ENCODE measurements around the gene PIAS1.
"Not testable (repeated sequence)": the region's sequence is repeated elsewhere in the genome, so short reads cannot be mapped to it uniquely, and the experiment has no call there.

The PIAS1 gene

DNA sequence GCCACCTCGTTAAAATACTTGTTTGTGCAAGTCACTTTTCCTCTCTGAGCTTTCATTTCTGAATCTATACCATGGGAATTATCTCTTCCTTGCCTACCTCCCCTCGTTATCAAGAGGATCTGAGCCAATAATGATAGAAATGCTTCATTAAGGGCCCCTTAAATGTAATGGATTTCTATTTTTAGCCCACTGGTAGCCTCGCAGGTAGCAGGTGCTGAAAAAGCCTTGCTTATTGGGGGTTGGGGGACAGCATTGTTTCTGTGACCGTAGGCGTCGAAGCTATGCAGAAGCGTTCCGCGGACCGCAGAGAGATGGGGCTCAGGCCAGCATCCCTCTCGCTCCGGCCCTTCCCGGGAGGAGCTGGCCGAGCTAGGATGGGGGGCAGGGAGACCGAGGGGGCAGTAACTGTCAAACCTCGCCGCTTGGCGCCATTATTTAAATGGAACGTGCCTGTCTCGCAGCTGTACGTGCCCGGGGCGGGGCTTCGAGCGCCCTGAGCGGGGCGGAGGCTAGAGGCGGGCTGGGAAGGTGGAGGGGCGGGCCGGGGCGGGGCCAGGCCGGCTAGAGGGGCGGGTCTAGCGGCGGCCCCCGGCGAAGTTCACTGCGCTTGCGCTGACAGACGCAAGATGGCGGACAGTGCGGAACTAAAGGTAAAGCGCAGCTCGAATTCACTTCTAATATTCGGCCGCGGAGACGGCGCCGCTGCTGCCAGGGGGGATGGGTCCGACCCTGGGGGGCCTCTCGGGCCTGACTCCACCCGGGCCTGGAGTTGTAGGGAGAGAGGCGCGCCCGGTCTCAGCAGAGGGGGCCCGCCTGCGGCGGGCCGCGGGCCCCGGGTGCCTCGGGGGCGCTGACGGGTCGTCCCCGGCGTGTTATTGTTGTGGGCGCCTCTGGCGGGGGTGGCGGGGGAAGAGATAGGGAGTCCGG is at the start of gene PIAS1:
PIAS1 (plus strand) TSS at position 615 of the 927 bp plus-strand sequence; CDS start at position 627, 12 bp downstream.
- peak; percentile 85 to 91 for DNase-seq

- DNase-seq, result not testable (repeated sequence)
Observed at GRCh38 chr15:68007642-68008041, 46.5 kb upstream of the PIAS1 start.

GRCh38 chr15:68010361-68011153 is 43.6 kb upstream of the PIAS1 start:
- DNase-seq, result no peak

DNA sequence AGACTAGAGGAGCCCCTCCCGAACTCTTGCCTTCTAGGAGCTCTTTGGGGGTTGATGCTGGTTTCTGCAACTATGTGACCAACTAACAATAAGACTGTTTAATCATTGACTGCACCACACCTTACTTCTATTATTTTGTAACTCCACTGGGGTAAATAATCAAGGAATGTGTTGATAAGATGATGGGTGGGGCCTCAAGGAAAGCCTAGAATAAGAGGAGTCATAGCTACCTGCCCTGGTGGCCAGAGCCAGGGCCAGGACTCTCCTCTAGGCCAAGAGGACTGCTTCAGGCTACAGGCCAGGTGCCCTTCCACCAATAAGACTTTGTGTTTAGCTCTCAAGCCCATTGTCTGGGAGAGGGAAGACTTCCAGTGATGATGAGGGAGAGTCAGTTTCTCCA is 41.2 kb upstream of the PIAS1 start:
- no peak for DNase-seq

DNA sequence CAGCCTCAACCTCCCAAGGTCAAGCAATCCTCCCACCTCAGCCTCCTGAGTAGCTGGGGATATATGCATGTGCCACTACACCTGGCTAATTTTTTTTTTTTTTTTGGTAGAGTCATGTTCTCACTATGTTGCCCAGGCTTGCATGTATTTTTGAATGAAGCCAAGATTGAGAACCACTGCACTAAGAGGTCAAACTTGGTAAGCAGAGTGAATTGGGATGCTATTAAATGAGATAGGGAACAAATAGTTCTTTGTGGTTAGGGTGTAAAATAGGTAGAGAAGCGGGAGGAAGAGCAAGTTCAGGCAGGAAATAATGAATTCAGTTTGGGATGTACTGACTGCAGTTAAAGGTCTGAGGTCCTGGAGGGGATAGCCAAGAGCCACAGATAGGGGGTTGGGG is 39.9 kb upstream of the PIAS1 start:
- no peak for DNase-seq

GRCh38 chr15:68015244-68015643 is 38.9 kb upstream of the PIAS1 start:
- DNase-seq, result no peak

DNA sequence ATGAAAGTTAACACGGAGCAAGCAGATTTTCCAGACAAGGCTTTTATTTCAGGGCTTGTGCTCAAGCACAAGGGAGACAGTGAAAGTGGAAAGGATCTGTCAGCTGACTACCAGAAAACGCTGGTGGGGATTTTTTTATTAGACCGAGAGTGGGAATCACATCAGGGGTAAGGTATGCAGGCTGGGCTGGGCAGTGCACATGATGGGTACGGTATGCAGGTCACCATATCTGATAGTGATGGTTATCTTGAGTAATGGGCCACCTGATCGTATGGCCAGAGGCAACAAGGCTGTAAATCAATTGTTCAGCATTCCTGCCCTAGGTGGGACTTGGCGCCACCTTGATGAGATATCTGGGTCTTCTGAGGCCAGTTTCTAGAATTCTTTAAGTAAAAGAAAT is 36.9 kb upstream of the PIAS1 start:
- DNase-seq, result no peak

DNA sequence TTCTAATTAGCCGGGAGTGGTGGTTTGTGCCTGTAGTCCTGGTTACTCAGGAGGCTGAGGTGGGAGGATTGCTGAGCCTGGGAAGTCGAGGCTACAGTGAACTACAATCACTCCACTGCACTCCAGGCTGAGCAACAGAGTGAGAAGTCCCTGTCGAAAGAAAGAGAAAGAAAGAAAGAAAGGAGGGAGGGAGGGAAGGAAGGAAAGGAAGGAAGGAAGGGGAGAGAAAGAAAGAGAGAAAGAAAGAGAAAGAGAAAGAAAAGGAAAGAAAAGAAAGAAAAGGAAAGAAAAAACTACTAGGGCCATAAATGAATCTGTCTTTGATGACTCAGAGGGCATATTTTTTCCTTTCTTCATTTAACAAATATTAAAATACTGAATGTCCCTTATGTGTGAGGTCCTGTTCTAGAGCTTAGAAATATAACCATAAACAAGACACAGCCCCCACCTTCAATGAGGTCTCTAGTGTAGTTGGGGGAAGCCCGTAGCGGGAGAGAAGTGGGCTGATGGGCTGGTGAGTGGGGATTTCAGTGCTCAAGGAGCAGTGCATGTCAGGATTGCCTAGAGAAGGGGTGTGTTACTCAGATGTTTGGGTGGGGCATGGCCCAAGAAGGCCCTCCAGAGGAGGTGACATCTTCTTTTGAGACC is 35.2 kb upstream of the PIAS1 start:
- DNase-seq, result no peak

DNA sequence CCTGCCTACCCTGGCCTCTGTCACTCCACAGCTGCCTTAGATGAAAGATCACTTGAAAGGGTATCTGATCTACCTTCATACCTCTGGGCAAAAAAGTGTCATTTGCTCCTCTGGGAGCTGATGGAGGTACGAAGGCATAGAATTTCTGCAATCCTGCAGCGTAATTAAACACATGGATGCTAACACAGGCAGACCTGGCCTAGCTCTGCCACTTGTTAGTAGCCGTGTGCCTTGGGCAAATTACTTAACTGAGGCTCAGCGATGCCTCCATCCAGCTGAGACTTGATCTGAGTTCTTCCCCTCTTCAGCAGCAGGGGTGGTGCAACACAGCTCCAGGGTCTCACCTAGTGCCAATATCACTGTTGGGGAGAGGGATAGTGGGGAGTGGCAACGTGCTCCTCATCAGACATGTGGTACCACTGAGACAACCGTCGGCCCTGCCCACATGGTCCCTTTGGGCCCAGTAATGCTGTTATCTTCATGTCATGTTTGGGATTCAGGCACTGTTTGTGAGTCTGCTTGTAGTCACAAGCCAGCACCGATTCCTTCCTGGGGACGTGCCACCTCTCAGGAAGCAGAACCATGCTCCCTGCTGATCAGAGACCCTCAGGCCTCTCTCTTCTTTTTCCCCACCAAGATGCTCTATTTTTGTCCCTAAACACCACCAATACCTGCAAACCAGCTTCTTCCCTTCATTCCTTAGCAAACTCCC is 34.1 kb upstream of the PIAS1 start:
- DNase-seq, result no peak

GRCh38 chr15:68020685-68021084 is 33.4 kb upstream of the PIAS1 start:
- DNase-seq, result no peak

- no peak for DNase-seq
Observed at GRCh38 chr15:68022061-68022460, 32.1 kb upstream of the PIAS1 start.

- DNase-seq, result no peak
Observed at GRCh38 chr15:68023307-68024101, 30.6 kb upstream of the PIAS1 start.

DNA sequence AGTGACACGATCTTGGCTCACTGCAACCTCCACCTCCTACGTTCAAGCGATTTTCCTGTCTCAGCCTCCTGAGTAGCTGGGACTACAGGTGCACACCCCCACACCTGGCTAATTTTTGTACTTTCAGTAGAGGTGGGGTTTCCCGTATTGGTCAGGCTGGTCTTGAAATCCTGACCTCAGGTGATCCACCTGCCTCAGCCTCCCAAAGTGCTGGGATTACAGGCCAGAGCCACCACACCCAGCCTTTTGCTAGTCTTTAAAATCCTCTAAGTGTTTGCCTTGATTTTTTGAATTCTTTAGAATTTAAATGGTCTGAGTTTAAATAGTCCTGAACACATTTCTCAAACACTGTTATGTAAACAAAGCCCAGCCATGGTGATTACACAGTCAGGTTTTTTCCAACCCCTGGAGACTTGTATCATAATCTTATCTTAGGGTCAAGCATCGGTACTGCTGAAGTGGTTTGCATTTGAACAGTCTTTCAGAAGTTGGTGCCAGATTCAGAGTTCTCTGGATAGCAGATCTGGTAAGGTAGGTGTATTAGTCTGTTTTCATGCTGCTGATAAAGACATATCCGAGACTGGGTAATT is 28.2 kb upstream of the PIAS1 start:
- no peak for DNase-seq

DNA sequence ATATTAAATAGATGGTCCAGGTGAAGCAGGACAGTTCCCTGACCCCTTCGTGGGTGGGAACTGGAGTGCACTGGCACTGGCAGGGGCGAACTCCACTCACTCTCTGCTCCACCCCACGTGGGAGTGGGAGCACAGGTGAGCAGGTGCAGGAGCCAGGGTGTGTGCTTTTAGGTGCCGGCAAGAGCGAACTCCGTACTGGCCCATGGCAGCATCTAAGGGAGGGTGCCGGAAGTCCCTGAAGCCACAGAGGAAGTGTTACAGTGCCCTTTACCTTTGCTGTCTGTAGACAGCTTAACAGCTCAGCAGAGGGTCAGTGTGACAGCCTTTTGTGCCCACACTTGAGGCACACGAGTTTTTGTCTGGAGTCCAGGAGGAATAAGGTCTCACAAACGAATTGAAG is 26.7 kb upstream of the PIAS1 start:
- DNase-seq, result no peak

GRCh38 chr15:68028137-68028887 is 25.8 kb upstream of the PIAS1 start:
- DNase-seq, result no peak

GRCh38 chr15:68028888-68029207 is 25.3 kb upstream of the PIAS1 start:
- DNase-seq, result no peak

- no peak for DNase-seq
Observed at GRCh38 chr15:68029959-68030358, 24.2 kb upstream of the PIAS1 start.

DNA sequence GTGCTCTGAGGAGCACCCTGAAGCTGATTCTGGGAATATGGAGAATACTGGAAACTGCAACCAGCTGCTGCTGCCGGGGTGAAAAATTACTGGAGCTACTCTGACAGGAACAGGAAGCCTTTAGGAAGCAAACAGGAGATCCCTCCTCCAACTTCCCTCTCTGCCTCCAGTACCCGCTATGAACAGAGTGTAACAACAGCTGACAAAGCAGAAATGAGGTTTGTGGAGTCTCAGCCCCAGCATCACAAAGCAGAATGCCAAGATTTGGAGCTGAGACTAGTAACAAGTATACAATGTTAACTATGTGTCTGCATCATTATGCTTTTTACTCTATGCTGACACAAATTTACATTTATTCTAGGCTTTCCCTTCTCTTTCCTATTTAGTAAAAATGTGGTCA is 22.7 kb upstream of the PIAS1 start:
- DNase-seq, result peak; percentile 79 to 81

DNA sequence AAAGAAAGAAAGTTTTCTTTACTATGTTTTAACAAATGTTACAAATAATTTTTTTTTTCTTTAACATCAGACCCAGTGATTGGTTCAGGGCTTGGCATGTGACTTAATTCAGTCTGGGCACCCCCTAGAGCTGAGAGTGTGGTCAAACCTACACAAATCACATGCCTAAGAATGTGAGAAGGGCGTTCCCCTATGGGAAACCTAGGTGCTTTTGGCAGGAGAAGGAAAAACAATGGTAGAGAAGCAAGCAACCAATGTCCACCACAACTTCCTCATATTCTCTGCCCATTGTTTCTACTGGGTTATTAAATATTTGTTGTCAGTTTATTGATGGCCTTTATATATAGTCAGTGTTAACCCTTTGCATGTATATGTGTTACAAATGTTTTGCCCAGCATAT is 21.4 kb upstream of the PIAS1 start:
- DNase-seq, result peak; percentile 22 to 31

DNA sequence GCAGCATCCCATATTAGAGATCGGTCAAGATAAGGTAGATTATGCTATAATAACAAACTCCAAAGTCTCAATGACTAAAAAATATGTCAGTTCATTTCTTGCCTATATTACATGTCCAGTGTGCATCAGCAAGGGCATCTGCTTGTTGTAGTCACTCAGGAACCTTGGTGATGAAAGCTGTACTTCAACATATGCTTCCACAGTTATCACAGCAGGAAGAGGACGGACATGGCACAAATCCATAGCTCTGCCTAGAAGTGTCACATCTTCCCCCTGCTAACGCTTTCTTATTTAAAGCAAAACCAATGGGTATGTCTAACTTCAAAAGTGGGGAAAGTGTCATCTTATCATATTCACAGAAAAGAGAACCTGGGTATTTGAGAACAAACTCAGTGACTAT is 20.0 kb upstream of the PIAS1 start:
- no peak for DNase-seq

- no peak for DNase-seq
Observed at GRCh38 chr15:68034719-68035293, 19.3 kb upstream of the PIAS1 start.

Measured in Kasumi-1 (cell line).